IMR-90 (cell line): ENCODE measurements around the gene STOML2. TPM values are rescaled to one million over a fixed set of nuclear protein-coding genes. Genes with fewer than 3 reads are reported as not detected.

Experiments used
- ATAC-seq: fragments of 200-7000 bp; cut with Tn5 transposase; 2 replicates; pipeline ENCODE4 v1.9.1; 2020; ENCODE audit warnings: low read depth, mild to moderate bottlenecking, moderate library complexity
- BruUV-seq: library from RNA; stranded (reverse); fragments of 400-500 nt; replicated peaks from 2 replicates; lab custom pipeline; 2021; lab: Mats Ljungman, UMichigan
- CTCF ChIA-PET: fragments of 300-600 bp; formaldehyde crosslinking; extraction: SDS; loops from one replicate; lab custom pipeline; 2021; ENCODE audit warnings: antibody characterized with exemption; lab: Yijun Ruan, JAX
- POLR2A ChIA-PET: fragments of 300-600 bp; sonication (Branson Sonifier 250); formaldehyde crosslinking; loops from one replicate; lab custom pipeline; 2022; ENCODE audit warnings: antibody characterized with exemption; ENCODE audit not compliant: unreplicated experiment; lab: Charles Lee
- DNase-seq: peaks from one replicate; pipeline ENCODE4 v3.0.0; 2013
- H2AFZ ChIP-seq: replicated peaks from 2 replicates; pipeline ENCODE3; 2013; ENCODE audit warnings: low read length, mild to moderate bottlenecking; ENCODE audit not compliant: poor library complexity
- H2AK5ac ChIP-seq: 2 replicates; pipeline ENCODE4 v1.6.1; 2013; ENCODE audit warnings: low read depth, low read length, inconsistent platforms
- H2AK9ac ChIP-seq: replicated peaks from 2 replicates; pipeline ENCODE3; 2013; ENCODE audit warnings: mild to moderate bottlenecking, low read depth, low read length, moderate library complexity; ENCODE audit not compliant: poor library complexity
- H2BK120ac ChIP-seq: 2 replicates; pipeline ENCODE4 v1.6.1; 2013; ENCODE audit warnings: low read depth, low read length, inconsistent platforms
- H2BK15ac ChIP-seq: 3 replicates; pipeline ENCODE4 v1.6.1; 2013; ENCODE audit warnings: low read depth, low read length, inconsistent platforms
- H2BK20ac ChIP-seq: 2 replicates; pipeline ENCODE4 v1.6.1; 2013; ENCODE audit warnings: low read depth, mild to moderate bottlenecking, inconsistent platforms, low read length, moderate library complexity
- H2BK5ac ChIP-seq: 2 replicates; pipeline ENCODE4 v1.6.1; 2013; ENCODE audit warnings: mild to moderate bottlenecking, low read depth, low read length, inconsistent platforms; ENCODE audit not compliant: poor library complexity, severe bottlenecking
- H3K14ac ChIP-seq: replicated peaks from 2 replicates; pipeline ENCODE4 v1.6.1; 2013; ENCODE audit warnings: low read depth, low read length, inconsistent platforms
- H3K18ac ChIP-seq: 2 replicates; pipeline ENCODE4 v1.6.1; 2013; ENCODE audit warnings: low read depth, low read length, control low read depth
- H3K23ac ChIP-seq: 2 replicates; pipeline ENCODE4 v1.6.1; 2013; ENCODE audit warnings: low read depth, low read length, inconsistent platforms
- H3K27ac ChIP-seq: 2 replicates; pipeline ENCODE4 v1.5.1; 2013; ENCODE audit warnings: mild to moderate bottlenecking, control low read depth, low read length; ENCODE audit not compliant: insufficient read depth
- H3K27me3 ChIP-seq: 2 replicates; pipeline ENCODE4 v1.6.1; 2013; ENCODE audit warnings: low read length; ENCODE audit not compliant: control insufficient read depth, insufficient read depth
- H3K36me3 ChIP-seq: 2 replicates; pipeline ENCODE4 v1.6.1; 2013; ENCODE audit warnings: low read length, mixed read lengths; ENCODE audit not compliant: control insufficient read depth, insufficient read depth
- H3K4ac ChIP-seq: 2 replicates; pipeline ENCODE4 v1.6.1; 2013; ENCODE audit warnings: low read depth, low read length, inconsistent platforms
- H3K4me1 ChIP-seq: 2 replicates; pipeline ENCODE4 v1.6.1; 2013; ENCODE audit warnings: low read length, mixed read lengths; ENCODE audit not compliant: control insufficient read depth, insufficient read depth
- H3K4me2 ChIP-seq: 2 replicates; pipeline ENCODE4 v1.6.1; 2013; ENCODE audit warnings: low read depth, mild to moderate bottlenecking, control low read depth, low read length, moderate library complexity
- H3K4me3 ChIP-seq: 2 replicates; pipeline ENCODE4 v1.5.1; 2013; ENCODE audit warnings: low read depth, mild to moderate bottlenecking, control low read depth, low read length, moderate library complexity; ENCODE audit not compliant: insufficient read depth
- H3K56ac ChIP-seq: 2 replicates; pipeline ENCODE4 v1.6.1; 2013; ENCODE audit warnings: low read length, inconsistent platforms; ENCODE audit not compliant: insufficient read depth; ENCODE audit errors: extremely low read depth
- H3K79me1 ChIP-seq, 2 experiments: 2 replicates each; pipeline ENCODE4 v1.6.1; 2013; ENCODE audit warnings: low read length in 2 of 2, inconsistent platforms in 1 of 2, low read depth in 1 of 2
- H3K9ac ChIP-seq: 2 replicates; pipeline ENCODE4 v1.6.1; 2013; ENCODE audit warnings: low read depth, low read length, control low read depth
- H3K9me1 ChIP-seq: 2 replicates; pipeline ENCODE4 v1.6.1; 2013; ENCODE audit warnings: low read length, inconsistent platforms; ENCODE audit not compliant: insufficient read depth
- H3K9me3 ChIP-seq: 2 replicates; pipeline ENCODE4 v1.6.1; 2013; ENCODE audit warnings: low read length; ENCODE audit not compliant: control insufficient read depth, insufficient read depth
- H4K20me1 ChIP-seq: 2 replicates; pipeline ENCODE4 v1.6.1; 2013; ENCODE audit warnings: low read length, inconsistent platforms; ENCODE audit not compliant: insufficient read depth
- H4K5ac ChIP-seq: 2 replicates; pipeline ENCODE4 v1.6.1; 2013; ENCODE audit warnings: mild to moderate bottlenecking, low read depth, low read length, control low read depth
- H4K8ac ChIP-seq, 2 experiments: 2 replicates each; pipeline ENCODE4 v1.6.1; 2013; ENCODE audit warnings: low read depth in 2 of 2, low read length in 2 of 2, control low read depth in 1 of 2, inconsistent platforms in 1 of 2
- H4K91ac ChIP-seq: 2 replicates; pipeline ENCODE4 v1.6.1; 2013; ENCODE audit warnings: low read depth, low read length, inconsistent platforms; ENCODE audit not compliant: insufficient read depth
- BHLHE40 ChIP-seq: fragments of 150-350 bp; IDR thresholded peaks from 2 replicates; pipeline ENCODE4 v1.6.1; 2016; ENCODE audit warnings: mild to moderate bottlenecking, low read depth, low read length
- POLR2A ChIP-seq: IDR thresholded peaks from 2 replicates; pipeline ENCODE4 v1.6.1; 2012; ENCODE audit warnings: mild to moderate bottlenecking, low read depth, low read length
- RCOR1 ChIP-seq: IDR thresholded peaks from 2 replicates; pipeline ENCODE4 v1.6.1; 2012; ENCODE audit warnings: mild to moderate bottlenecking, low read length, improper control_type of control experiment; ENCODE audit not compliant: insufficient replicate concordance
- WGBS, 2 experiments: methylation state at CpG; one replicate each; pipeline versions ENCODE4 v1.1.5 to v1.1.7; 2013; ENCODE audit warnings: missing lambda C conversion rate in 2 of 2; ENCODE audit not compliant: insufficient read length in 1 of 2; ENCODE audit errors: extremely low coverage in 2 of 2; 5-methylcytosine and 5-hydroxymethylcytosine counted together
- dilution Hi-C: fragments of 300-500 bp; cut with HindIII; formaldehyde crosslinking; loops from one replicate; pipeline ENCODE4 v1.14.3; 2018; ENCODE audit warnings: low sequenced_read_pairs; ENCODE audit not compliant: unreplicated experiment
- in situ Hi-C: fragments of 300-500 bp; cut with MboI; formaldehyde crosslinking; loops from 3 replicates; pipeline ENCODE4 v1.14.3; 2019; ENCODE audit warnings: low sequenced_read_pairs, inconsistent platforms, mixed read lengths
- intact Hi-C: fragments of 100-400 bp; cut with micrococcal nuclease; formaldehyde crosslinking; loops from 2 replicates; pipeline ENCODE4 v1.10.0; 2022
- polyA plus RNA-seq, 3 experiments: library from polyadenylated mRNA; depleted of rRNA; stranded (reverse); fragments of >200 nt; gene quantifications; 2 replicates each; pipeline ENCODE4 v1.2.3, GENCODE V29; 2012; ENCODE audit warnings: low replicate concordance in 1 of 3
- total RNA-seq: library from RNA; depleted of rRNA; stranded (reverse); fragments of >200 nt; gene quantifications from 2 replicates; pipeline ENCODE4 v1.2.3, GENCODE V29; 2012
- TF ChIP-seq, protein P1 (sequence below): conservative IDR thresholded peaks from 2 replicates; pipeline ENCODE4 v1.5.1; 2012; ENCODE audit warnings: mild to moderate bottlenecking, low read depth, low read length, improper control_type of control experiment

Gene STOML2
- total and polyA plus RNA-seq, 2 of the 4 experiments (the other 2 are of a cell fraction): 177 to 250 TPM

DNA sequence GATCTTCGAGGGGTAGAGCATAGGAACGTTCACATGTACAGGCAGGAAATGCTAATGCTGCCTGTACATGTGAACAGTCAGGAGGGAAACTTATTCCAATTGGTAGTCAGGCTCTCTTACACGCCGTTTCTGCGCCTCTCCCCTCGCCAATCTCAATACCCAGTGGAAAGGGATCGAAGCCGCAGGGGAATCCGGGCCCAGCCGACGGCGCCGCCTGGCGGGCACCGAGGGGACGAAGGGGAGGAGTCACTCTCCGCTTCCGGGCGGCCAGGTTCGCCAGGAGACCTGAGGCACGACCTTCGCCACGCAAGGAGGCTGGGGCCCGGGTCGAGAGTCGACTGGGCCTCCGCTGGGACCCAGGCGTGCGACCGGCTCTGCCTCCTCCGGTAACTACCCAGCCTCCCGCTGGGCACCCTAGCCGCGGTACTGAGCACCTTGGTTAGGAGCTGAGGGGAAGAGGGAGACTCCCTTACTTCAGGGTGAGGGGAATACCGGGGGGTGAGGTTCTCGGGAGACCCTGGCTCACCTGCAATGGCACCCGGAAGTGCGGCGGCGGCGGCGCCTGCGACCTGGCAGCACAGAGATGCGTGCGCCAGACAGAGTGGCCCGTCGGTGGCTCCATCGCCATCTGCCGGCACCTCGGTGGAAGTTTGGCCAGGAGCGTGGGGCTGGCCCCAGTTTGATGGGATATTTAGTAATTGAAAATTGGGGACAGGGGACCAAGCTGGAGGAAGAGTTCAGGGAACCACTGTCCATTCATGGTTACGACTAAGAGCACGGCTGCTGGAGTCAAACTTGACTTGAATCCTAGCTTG, 6.7 kb downstream of the STOML2 start, which contains the start of gene PIGO (continued):
- TF ChIP-seq, protein P1, sequence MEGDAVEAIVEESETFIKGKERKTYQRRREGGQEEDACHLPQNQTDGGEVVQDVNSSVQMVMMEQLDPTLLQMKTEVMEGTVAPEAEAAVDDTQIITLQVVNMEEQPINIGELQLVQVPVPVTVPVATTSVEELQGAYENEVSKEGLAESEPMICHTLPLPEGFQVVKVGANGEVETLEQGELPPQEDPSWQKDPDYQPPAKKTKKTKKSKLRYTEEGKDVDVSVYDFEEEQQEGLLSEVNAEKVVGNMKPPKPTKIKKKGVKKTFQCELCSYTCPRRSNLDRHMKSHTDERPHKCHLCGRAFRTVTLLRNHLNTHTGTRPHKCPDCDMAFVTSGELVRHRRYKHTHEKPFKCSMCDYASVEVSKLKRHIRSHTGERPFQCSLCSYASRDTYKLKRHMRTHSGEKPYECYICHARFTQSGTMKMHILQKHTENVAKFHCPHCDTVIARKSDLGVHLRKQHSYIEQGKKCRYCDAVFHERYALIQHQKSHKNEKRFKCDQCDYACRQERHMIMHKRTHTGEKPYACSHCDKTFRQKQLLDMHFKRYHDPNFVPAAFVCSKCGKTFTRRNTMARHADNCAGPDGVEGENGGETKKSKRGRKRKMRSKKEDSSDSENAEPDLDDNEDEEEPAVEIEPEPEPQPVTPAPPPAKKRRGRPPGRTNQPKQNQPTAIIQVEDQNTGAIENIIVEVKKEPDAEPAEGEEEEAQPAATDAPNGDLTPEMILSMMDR: peak; percentile 90
- TF ChIP-seq RCOR1 (no peak), POLR2A (no peak)

DNA sequence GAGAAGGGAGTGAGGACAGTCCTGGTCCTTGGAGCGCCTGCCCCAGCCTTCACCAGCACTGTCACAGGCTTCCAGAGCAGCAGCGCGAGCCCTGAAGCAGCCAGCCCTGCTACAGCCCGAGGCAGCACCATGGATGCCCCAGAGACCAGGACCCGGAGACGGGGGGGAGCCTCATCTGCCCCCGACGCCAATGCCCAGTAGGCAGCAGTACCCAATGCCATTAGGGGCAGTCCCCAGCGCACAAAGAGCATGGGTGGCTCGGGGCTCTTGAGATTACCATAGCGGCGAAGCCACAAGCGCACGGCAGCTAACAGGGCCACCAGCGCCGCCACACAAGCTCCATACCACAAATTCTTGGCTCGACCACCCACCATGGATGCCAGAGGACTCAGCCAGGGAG, 11.4 kb downstream of the STOML2 start:
- H3K4ac ChIP-seq: no peak overlapping the region
- no peak overlapping the region for H2BK20ac ChIP-seq
- WGBS, 2 experiments: 96% methylated on average over 5 of the region's 17 CpGs; no CpG with 5 or more reads in 1 of the 2 experiments
- H3K9ac ChIP-seq: no peak overlapping the region
- H4K20me1 ChIP-seq: no peaks in the 10 kb centered on the region
- H3K36me3 ChIP-seq: peaks cover 48% of the 10 kb centered on the region
- H3K9me3 ChIP-seq: no peaks in the 10 kb centered on the region
- H4K5ac ChIP-seq: no peak overlapping the region
- no TSS peak for BruUV-seq
- H3K56ac ChIP-seq: no peak overlapping the region
- no peak overlapping the region for H3K27ac ChIP-seq
- 0 out of 2 replicates have a peak, but pooled peaks cover 7% of the 10 kb centered on the region for H3K9me1 ChIP-seq
- H4K91ac ChIP-seq: no peak overlapping the region
- in situ Hi-C loops (no loop called here), intact Hi-C loops (no loop called here), dilution Hi-C loops (no loop called here)
- no peaks in the 10 kb centered on the region for H3K27me3 ChIP-seq
- CTCF ChIA-PET: interaction anchor here (0.6 kb wide), 1 partner anchor 413 kb away, joined by 8 read pairs; no protein-coding TSS in a partner anchor
- no peak overlapping the region for H2BK15ac ChIP-seq
- H3K4me1 ChIP-seq: no peaks in the 10 kb centered on the region
- H2BK5ac ChIP-seq: no peak overlapping the region
- H3K23ac ChIP-seq: no peak overlapping the region
- DNase-seq (no peak), ATAC-seq (no peak)
- TF ChIP-seq RCOR1 (no peak), BHLHE40 (no peak)
- no peak overlapping the region for H2AFZ ChIP-seq
- peak overlapping the region; percentile 9 for H2AK9ac ChIP-seq
- POLR2A ChIA-PET: no interaction called here
- H3K4me3 ChIP-seq: no peak overlapping the region
- H3K18ac ChIP-seq: no peak overlapping the region
- H2AK5ac ChIP-seq: no peak overlapping the region
- no peak overlapping the region for H3K14ac ChIP-seq
- H3K4me2 ChIP-seq: no peak overlapping the region
- no peak overlapping the region for H4K8ac ChIP-seq
- H2BK120ac ChIP-seq: no peak overlapping the region
- H3K79me1 ChIP-seq: peaks cover 7 to 19% of the 10 kb centered on the region in 2 experiments; a peak in 3 of 4 replicates
